Measurements from ENCODE around the gene RRP1B.
"Not testable (repeated sequence)": the region's sequence is repeated elsewhere in the genome, so short reads cannot be mapped to it uniquely, and the experiment has no call there.

The RRP1B gene

DNA sequence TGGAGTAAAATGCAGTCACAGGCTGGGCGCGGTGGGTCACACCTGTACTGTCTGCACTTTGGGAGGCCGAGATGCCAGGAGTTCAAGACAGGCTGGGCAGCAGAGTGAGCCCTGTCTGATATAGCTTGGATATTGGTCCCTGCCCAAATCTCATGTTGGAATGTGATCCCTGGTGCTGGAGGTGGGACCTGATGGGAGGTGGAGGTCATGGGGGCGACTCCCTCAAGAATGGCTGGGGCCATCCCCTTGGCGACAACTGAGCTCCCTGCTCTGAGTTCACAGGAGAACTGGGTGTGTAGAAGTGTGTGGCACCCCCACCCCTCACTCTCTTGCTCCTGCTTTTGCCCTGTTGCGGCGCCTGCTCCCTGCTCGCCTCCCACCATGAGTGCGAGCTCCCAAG, 48.1 kb downstream of the RRP1B start:
- DNase-seq (ENCODE audit: extremely low read depth, low read depth) = no peak
- TF ChIP-seq, protein P1, sequence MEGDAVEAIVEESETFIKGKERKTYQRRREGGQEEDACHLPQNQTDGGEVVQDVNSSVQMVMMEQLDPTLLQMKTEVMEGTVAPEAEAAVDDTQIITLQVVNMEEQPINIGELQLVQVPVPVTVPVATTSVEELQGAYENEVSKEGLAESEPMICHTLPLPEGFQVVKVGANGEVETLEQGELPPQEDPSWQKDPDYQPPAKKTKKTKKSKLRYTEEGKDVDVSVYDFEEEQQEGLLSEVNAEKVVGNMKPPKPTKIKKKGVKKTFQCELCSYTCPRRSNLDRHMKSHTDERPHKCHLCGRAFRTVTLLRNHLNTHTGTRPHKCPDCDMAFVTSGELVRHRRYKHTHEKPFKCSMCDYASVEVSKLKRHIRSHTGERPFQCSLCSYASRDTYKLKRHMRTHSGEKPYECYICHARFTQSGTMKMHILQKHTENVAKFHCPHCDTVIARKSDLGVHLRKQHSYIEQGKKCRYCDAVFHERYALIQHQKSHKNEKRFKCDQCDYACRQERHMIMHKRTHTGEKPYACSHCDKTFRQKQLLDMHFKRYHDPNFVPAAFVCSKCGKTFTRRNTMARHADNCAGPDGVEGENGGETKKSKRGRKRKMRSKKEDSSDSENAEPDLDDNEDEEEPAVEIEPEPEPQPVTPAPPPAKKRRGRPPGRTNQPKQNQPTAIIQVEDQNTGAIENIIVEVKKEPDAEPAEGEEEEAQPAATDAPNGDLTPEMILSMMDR (IDR thresholded peaks at IDR 0.05; ENCODE audit: low read depth, low read length) = no peak

DNA sequence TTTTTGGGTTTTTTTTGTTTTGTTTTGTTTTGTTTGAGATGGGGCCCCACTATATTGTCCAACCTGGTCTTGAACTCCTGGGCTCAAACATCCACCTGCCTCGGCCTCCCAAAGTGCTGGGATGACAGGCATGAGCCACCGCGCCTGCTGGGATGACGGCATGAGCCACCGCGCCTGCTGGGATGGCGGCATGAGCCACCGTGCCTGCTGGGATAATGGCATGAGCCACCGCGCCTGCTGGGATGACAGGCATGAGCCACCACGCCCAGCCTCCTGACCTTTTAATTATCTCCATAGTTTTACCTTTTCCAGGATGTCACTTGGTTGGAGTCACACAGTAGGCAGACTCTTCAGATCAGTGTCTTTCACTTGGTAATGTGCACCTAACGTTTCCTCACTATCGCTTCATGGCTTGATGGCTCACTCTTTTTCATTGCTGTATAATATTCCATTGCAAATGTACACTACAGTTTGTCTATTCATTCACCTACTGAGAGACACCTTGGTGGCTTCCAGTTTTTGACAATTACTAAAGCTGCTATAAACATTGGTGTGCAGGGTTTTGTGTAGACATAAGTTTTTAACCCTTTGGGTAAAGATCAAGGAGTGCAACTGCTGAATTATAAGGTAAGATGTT, 49.5 kb downstream of the RRP1B start:
- no peak for DNase-seq (ENCODE audit: extremely low read depth, low read depth)

DNA sequence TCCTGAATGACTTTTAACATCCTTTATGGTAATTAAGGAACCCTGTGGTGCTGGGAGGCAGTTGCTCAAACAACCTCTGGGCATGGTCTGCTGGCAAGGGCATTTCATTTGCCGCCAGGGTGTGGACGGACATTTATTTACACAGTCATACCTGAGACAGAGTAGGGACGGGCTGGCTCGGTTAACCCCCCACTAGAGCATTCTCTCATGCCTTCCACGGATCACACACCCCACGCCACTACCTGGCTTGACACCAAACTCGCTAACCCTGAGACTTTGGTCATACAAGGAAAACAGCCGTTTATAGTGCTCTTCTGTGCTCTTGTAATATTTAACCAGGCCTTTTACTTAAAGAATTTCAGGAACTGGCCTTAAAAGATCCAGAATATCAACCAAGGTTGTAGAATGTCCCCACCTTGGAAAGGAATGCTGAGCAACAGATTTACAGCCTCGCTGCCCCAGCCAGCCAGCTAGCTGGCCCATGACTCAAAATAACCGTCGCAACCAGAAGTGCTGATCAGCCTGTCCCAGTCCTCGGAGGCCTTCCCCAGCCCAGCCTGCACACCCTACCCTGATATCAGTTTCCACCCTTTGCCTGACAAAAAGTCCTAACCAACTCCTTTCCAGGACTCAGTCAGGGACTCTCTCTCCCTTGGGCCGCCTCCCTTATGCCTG, 53.0 kb downstream of the RRP1B start:
- TF ChIP-seq, protein P1 (IDR thresholded peaks at IDR 0.05; ENCODE audit: low read depth, low read length) = no peak
- no peak for DNase-seq (ENCODE audit: extremely low read depth, low read depth)

More for the DNA sequence above, 49.5 kb downstream of the RRP1B start:
- TF ChIP-seq, protein P1 (IDR thresholded peaks at IDR 0.05; ENCODE audit: low read depth, low read length) = no peak

DNA sequence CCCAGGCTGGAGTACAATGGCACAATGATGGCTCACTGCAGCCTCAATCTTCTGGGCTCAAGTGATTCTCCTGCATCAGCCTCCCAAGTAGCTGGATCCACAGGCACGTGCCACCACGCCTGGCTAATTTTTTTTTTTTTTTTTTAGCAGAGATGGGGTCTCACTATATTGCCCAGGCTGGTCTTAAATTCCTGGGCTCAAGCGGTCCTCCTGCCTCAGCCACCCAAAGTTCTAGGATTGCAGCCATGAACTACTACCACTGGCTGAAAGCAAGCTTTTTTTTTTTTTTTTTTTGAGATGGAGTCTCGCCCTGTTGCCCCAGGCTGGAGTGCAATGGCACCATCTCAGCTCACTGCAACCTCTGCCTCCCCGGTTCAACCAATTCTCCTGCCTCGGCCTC, 53.8 kb downstream of the RRP1B start:
- not testable (repeated sequence) for DNase-seq (ENCODE audit: extremely low read depth, low read depth)

DNA sequence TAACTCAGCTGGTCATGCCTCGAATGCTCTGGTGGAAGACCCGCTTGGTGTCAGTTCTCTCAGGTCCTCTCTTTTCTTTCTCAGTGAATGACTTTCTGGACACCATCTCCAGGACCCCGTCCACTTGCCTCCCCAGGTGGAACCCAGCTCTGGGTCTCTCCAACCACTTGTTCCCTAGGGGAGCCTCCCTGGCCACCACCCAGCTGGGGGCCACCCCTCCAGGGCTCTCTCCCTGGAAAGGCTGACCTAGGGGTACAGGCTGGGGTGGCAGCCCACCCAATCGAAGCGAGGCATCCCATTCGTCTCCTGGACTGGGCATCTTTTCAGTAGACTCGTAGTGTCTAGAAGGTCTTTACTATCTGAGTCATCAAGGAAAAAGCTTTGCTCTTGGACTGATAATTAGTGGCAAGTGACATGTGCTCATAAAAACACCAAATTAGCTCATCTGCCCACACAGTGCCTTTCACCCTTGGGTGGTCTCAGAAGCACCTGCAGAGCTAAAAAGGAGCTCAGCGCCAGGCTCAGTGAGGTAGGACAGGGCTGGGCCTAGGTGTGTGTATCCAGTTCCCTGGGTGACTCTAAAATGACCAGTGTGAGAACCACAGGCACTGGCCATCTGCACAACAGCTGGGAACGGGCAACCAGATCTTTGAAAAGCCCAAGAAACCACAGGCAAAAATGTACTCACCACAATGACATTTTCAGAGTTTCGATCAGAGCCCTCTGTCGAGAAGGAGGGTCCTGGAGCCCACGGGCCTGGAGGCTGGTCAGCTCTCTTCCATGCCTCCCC, 57.2 kb downstream of the RRP1B start:
- no peak for DNase-seq (ENCODE audit: extremely low read depth, low read depth)
- TF ChIP-seq, protein P1 (IDR thresholded peaks at IDR 0.05; ENCODE audit: low read depth, low read length) = no peak

DNA sequence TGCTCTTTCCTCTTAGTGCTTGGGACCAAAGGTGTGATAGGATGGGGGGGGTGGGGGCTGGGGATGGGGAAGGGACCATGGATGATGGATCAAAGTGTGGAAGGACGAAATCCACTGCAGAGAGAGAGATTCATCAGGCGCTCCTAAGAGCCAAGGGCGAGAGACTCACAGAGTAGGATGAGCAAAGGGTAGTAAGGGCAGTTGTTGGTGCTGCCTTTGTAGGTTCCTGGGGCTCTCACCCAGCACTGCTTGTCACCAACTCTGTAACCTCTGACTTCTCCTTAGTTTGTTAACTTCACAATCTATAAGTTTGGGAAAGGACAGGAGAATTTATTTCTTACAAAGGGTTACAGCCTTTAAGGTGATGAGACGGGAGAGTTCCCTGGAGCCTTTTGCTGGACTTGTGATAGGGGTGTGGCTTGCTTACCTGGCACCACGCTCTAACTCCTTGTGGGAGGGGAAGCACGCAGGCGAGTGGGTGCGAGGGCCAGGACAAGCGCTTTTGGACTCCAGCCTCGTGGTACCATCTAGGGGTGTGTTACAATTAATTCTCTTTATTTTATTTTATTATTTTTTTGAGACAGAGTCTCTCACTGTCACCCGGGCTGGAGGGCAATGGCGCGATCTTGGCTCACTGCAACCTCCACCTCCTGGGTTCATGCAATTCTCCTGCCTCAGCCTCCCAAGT, 58.0 kb downstream of the RRP1B start:
- DNase-seq (ENCODE audit: extremely low read depth, low read depth) = no peak
- TF ChIP-seq, protein P1 (IDR thresholded peaks at IDR 0.05; ENCODE audit: low read depth, low read length) = no peak

DNA sequence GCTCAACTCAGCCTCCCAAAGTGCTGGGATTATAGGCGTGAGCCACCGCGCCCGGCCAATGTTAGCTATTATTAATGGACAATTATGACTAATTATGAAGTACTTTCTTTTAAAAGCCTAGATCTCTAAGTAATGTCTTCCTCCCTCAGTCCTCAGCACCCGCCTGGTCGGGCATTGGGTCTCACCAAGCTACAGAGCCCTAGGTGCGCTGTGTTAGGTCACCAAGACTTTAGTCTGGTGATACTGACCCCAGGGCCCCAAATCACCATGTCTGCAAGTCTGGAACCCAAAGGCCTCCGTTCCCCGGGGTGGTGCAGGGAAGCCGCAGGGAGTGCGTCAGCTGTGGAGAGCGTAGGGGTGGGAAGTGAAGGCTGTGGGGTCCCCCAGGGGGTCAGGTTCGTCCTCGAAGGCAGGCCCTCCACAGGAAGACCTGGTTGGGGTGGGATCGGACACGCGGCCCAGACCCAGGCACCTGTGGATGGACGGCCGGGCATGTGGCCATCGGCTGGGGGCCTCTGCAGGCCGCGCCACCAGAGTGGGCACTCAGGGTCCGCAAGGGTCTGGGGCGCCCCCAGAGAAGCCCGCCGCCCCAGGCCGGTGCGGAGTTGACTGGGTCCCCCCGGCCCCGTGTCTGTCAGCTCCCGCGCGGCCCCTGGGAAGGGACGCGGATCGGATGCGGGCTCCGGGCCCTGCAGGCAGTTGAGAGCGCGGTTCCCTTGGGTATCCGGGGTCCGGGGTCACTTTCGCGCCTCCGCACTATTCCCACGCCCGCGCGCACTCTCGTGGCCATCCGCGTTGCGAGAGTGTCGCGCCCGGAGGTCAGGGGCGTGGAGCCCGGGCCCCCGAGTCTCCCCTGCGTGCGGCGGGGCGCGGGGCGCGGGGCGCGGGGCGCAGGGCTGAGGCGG, 58.9 kb downstream of the RRP1B start:
- DNase-seq (ENCODE audit: extremely low read depth, low read depth) = no peak
- TF ChIP-seq, protein P1 (IDR thresholded peaks at IDR 0.05; ENCODE audit: low read depth, low read length) = no peak
